ENCODE data around the gene UBE2J1.

DNA sequence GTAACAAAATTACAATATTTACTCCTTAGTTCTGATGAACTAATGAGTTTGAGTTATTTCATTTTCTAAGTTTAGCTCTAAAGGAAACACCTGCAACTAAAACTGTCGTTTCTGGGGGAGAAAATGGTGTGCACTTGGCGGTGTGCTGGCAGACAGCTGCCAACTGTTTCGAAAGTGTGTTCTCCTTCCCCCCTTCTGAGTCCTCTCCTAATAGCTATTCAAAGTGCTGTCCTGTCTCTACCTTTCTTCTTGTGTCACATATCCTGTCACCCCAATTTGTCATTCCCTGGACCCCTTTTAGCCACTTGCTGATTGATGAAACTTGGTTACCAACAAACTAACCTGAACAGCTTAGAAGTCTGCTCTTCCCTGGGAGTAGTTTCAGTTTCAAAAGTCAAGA is 4.9 kb upstream of the UBE2J1 start:
- TF ChIP-seq, protein P1, sequence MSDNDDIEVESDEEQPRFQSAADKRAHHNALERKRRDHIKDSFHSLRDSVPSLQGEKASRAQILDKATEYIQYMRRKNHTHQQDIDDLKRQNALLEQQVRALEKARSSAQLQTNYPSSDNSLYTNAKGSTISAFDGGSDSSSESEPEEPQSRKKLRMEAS (IDR thresholded peaks at IDR 0.05): no peak
- TF ChIP-seq, protein P2, sequence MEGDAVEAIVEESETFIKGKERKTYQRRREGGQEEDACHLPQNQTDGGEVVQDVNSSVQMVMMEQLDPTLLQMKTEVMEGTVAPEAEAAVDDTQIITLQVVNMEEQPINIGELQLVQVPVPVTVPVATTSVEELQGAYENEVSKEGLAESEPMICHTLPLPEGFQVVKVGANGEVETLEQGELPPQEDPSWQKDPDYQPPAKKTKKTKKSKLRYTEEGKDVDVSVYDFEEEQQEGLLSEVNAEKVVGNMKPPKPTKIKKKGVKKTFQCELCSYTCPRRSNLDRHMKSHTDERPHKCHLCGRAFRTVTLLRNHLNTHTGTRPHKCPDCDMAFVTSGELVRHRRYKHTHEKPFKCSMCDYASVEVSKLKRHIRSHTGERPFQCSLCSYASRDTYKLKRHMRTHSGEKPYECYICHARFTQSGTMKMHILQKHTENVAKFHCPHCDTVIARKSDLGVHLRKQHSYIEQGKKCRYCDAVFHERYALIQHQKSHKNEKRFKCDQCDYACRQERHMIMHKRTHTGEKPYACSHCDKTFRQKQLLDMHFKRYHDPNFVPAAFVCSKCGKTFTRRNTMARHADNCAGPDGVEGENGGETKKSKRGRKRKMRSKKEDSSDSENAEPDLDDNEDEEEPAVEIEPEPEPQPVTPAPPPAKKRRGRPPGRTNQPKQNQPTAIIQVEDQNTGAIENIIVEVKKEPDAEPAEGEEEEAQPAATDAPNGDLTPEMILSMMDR (IDR thresholded peaks at IDR 0.05 in 2 of 3, conservative IDR thresholded peaks at IDR 0.05 in 1 of 3; ENCODE audit: borderline replicate concordance in 1 of 3, insufficient read depth in 1 of 3, low read depth in 2 of 3, low read length in 2 of 3): no peak
- TF ChIP-seq CEBPB (IDR thresholded peaks at IDR 0.05; ENCODE audit: low read depth) (no peak), POLR2AphosphoS5 (IDR thresholded peaks at IDR 0.05; ENCODE audit: low read depth, low read length) (no peak), SP1 (IDR thresholded peaks at IDR 0.05; ENCODE audit: low read depth) (no peak), POLR2A (IDR thresholded peaks at IDR 0.05; ENCODE audit: borderline replicate concordance, extremely low read depth, insufficient read depth, insufficient read length) (no peak), EZH2phosphoT487 (IDR thresholded peaks at IDR 0.05; ENCODE audit: borderline replicate concordance) (no peak), ZNF274 (IDR thresholded peaks at IDR 0.05; ENCODE audit: low read depth, low read length) (no peak), FOSL1 (IDR thresholded peaks at IDR 0.05; ENCODE audit: low read depth) (no peak)
- TF ChIP-seq, protein P3, sequence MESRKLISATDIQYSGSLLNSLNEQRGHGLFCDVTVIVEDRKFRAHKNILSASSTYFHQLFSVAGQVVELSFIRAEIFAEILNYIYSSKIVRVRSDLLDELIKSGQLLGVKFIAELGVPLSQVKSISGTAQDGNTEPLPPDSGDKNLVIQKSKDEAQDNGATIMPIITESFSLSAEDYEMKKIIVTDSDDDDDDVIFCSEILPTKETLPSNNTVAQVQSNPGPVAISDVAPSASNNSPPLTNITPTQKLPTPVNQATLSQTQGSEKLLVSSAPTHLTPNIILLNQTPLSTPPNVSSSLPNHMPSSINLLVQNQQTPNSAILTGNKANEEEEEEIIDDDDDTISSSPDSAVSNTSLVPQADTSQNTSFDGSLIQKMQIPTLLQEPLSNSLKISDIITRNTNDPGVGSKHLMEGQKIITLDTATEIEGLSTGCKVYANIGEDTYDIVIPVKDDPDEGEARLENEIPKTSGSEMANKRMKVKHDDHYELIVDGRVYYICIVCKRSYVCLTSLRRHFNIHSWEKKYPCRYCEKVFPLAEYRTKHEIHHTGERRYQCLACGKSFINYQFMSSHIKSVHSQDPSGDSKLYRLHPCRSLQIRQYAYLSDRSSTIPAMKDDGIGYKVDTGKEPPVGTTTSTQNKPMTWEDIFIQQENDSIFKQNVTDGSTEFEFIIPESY (IDR thresholded peaks at IDR 0.05; ENCODE audit: extremely low read depth, insufficient replicate concordance, low read length): no peak
- TF ChIP-seq, protein P4, sequence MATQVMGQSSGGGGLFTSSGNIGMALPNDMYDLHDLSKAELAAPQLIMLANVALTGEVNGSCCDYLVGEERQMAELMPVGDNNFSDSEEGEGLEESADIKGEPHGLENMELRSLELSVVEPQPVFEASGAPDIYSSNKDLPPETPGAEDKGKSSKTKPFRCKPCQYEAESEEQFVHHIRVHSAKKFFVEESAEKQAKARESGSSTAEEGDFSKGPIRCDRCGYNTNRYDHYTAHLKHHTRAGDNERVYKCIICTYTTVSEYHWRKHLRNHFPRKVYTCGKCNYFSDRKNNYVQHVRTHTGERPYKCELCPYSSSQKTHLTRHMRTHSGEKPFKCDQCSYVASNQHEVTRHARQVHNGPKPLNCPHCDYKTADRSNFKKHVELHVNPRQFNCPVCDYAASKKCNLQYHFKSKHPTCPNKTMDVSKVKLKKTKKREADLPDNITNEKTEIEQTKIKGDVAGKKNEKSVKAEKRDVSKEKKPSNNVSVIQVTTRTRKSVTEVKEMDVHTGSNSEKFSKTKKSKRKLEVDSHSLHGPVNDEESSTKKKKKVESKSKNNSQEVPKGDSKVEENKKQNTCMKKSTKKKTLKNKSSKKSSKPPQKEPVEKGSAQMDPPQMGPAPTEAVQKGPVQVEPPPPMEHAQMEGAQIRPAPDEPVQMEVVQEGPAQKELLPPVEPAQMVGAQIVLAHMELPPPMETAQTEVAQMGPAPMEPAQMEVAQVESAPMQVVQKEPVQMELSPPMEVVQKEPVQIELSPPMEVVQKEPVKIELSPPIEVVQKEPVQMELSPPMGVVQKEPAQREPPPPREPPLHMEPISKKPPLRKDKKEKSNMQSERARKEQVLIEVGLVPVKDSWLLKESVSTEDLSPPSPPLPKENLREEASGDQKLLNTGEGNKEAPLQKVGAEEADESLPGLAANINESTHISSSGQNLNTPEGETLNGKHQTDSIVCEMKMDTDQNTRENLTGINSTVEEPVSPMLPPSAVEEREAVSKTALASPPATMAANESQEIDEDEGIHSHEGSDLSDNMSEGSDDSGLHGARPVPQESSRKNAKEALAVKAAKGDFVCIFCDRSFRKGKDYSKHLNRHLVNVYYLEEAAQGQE (IDR thresholded peaks at IDR 0.05; ENCODE audit: low read depth): no peak
